ENCODE results near the gene ZBTB48.
"Not testable (repeated sequence)": the region's sequence is repeated elsewhere in the genome, so short reads cannot be mapped to it uniquely, and the experiment has no call there.

The ZBTB48 gene

GRCh38 chr1:6635910-6636760 lies 56.3 kb downstream of the ZBTB48 start:
- Histone ChIP-seq H3K9ac (ENCODE audit: insufficient read length) (no peak overlapping the region), H3K4me3 (no peak overlapping the region), H3K9me3 (ENCODE audit: low read depth, low read length) (no peaks in the 10 kb centered on the region), H3K27ac (no peak overlapping the region), H3K36me3 (ENCODE audit: insufficient read depth, low read length) (peaks cover 72% of the 10 kb centered on the region)
- no peak for DNase-seq (ENCODE audit: low read depth, low spot score)
- TF ChIP-seq POLR2AphosphoS5 (IDR thresholded peaks at IDR 0.05; ENCODE audit: borderline replicate concordance, low read depth, low read length), result no peak
- no peak for TF ChIP-seq FOXP2 (optimal IDR thresholded peaks at IDR 0.05; ENCODE audit: control extremely low read depth, extremely low read length, insufficient read depth)
- TF ChIP-seq EZH2 (IDR thresholded peaks at IDR 0.05), result no peak

GRCh38 chr1:6636778-6637177 lies 57.0 kb downstream of the ZBTB48 start:
- H3K9ac ChIP-seq (ENCODE audit: insufficient read length); H3K9me3 ChIP-seq (ENCODE audit: low read depth, low read length); H3K4me3 ChIP-seq; DNase-seq (ENCODE audit: low read depth, low spot score); H3K27ac ChIP-seq: not testable (repeated sequence)
- H3K36me3 ChIP-seq (ENCODE audit: insufficient read depth, low read length), result peaks cover 76% of the 10 kb centered on the region

DNA sequence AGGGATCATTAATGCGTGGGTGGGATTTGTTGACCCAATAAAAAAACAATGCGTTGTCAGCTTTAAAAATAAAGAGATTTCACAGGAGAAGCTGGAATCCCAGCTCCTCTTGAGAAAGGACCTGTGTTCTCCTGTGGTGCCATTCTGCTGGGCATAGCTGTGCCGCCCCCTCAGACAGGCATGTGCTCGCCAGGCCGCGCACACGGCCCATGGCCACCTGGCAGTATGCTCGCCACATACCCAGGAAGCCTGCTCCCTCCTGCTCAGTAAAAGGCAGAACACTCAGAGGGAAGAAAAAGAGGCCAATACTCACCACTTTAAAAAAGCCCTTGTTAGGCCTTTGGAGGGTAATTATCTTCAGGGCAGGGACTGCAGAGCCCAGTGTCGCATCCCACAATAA lies 58.0 kb downstream of the ZBTB48 start:
- TF ChIP-seq FOXP2 (optimal IDR thresholded peaks at IDR 0.05; ENCODE audit: control extremely low read depth, extremely low read length, insufficient read depth), result no peak
- no peak overlapping the region for H3K9ac ChIP-seq (ENCODE audit: insufficient read length)
- no peaks in the 10 kb centered on the region for H3K9me3 ChIP-seq (ENCODE audit: low read depth, low read length)
- H3K36me3 ChIP-seq (ENCODE audit: insufficient read depth, low read length), result peaks cover 71% of the 10 kb centered on the region
- H3K4me3 ChIP-seq, result no peak overlapping the region
- no peak for DNase-seq (ENCODE audit: low read depth, low spot score)
- H3K27ac ChIP-seq, result no peak overlapping the region

DNA sequence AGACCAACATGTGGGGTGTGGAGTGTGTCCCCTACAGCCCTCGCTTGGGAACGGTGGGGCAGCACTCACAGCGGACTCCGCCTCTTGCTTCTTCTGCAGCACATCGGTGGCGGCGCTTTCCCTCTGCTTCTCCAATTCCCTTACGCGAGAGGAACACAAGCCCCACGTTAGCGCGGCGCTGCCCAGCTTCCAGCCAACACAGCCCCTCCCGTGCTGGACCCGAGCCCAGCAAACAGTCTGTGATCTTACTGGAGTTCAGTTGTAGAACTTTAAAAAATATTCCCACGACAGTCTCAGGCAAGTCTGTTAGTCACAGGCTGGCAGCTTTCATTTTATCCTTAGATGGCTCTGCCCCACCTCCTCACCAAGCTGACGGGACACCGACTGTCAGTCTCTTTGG lies 58.4 kb downstream of the ZBTB48 start:
- Histone ChIP-seq H3K36me3 (ENCODE audit: insufficient read depth, low read length) (peaks cover 67% of the 10 kb centered on the region), H3K9me3 (ENCODE audit: low read depth, low read length) (no peaks in the 10 kb centered on the region), H3K9ac (ENCODE audit: insufficient read length) (no peak overlapping the region), H3K4me3 (no peak overlapping the region), H3K27ac (no peak overlapping the region)
- TF ChIP-seq FOXP2 (optimal IDR thresholded peaks at IDR 0.05; ENCODE audit: control extremely low read depth, extremely low read length, insufficient read depth) (no peak), EZH2 (IDR thresholded peaks at IDR 0.05) (no peak), POLR2AphosphoS5 (IDR thresholded peaks at IDR 0.05; ENCODE audit: borderline replicate concordance, low read depth, low read length) (no peak)
- no peak for DNase-seq (ENCODE audit: low read depth, low spot score)
